Femur (tissue), 1 donor: ENCODE measurements around the gene VWA2.

Experiments
- DNase-seq: peaks from one replicate; pipeline ENCODE4 v3.0.0-alpha.2; 2017

Gene VWA2

GRCh38 chr10:114239117-114239993 lies at the start of gene VWA2:
Gene VWA2 (plus strand): TSS chr10:114239254. CDS start chr10:114248714, 9,460 bp downstream.
- no peak for DNase-seq

GRCh38 chr10:114189700-114190099 lies 49.4 kb upstream of the VWA2 start:
- DNase-seq, result no peak

- DNase-seq, result no peak
These were observed 44.0 kb upstream of the VWA2 start for GRCh38 chr10:114195079-114195478.

GRCh38 chr10:114199239-114199638 lies 39.8 kb upstream of the VWA2 start:
- no peak for DNase-seq

- DNase-seq, result no peak
These were observed 36.2 kb upstream of the VWA2 start for GRCh38 chr10:114202812-114203211.

- no peak for DNase-seq
These were observed 32.2 kb upstream of the VWA2 start for GRCh38 chr10:114206902-114207301.

- no peak for DNase-seq
These were observed 31.7 kb upstream of the VWA2 start for GRCh38 chr10:114207349-114207748.

GRCh38 chr10:114208351-114208750 lies 30.7 kb upstream of the VWA2 start:
- no peak for DNase-seq

- no peak for DNase-seq
These were observed 26.9 kb upstream of the VWA2 start for GRCh38 chr10:114212153-114212552.

GRCh38 chr10:114215033-114215432 lies 24.0 kb upstream of the VWA2 start:
- no peak for DNase-seq

GRCh38 chr10:114220281-114220680 lies 18.8 kb upstream of the VWA2 start:
- DNase-seq, result no peak

- no peak for DNase-seq
These were observed 17.8 kb upstream of the VWA2 start for GRCh38 chr10:114221235-114221634.

- DNase-seq, result no peak
These were observed 16.0 kb upstream of the VWA2 start for GRCh38 chr10:114223066-114223465.

GRCh38 chr10:114228156-114228555 lies 10.9 kb upstream of the VWA2 start:
- DNase-seq, result no peak

GRCh38 chr10:114232561-114233176 lies 6.4 kb upstream of the VWA2 start:
- no peak for DNase-seq

- DNase-seq, result no peak
These were observed 5.6 kb upstream of the VWA2 start for GRCh38 chr10:114233482-114233881.

GRCh38 chr10:114234132-114234531 lies 4.9 kb upstream of the VWA2 start:
- no peak for DNase-seq

- no peak for DNase-seq
These were observed 916 bp downstream of the VWA2 start for GRCh38 chr10:114239994-114240345.

GRCh38 chr10:114242235-114242634 lies 3.2 kb downstream of the VWA2 start:
- no peak for DNase-seq

GRCh38 chr10:114243661-114244060 lies 4.6 kb downstream of the VWA2 start:
- no peak for DNase-seq

- no peak for DNase-seq
These were observed 5.1 kb downstream of the VWA2 start for GRCh38 chr10:114244126-114244525.

- no peak for DNase-seq
These were observed 6.2 kb downstream of the VWA2 start for GRCh38 chr10:114245121-114245791.

- DNase-seq, result no peak
These were observed 7.7 kb downstream of the VWA2 start for GRCh38 chr10:114246679-114247305.
